C4-2B (cell line): ENCODE data around the gene CHMP4A.

Source experiments
- CTCF ChIP-seq: fragments of 450-650 bp; conservative IDR thresholded peaks from 2 replicates; pipeline ENCODE4 v1.5.1; 2017; ENCODE audit warnings: mild to moderate bottlenecking
- ZFX ChIP-seq: fragments of 450-650 bp; IDR thresholded peaks from 2 replicates; pipeline ENCODE4 v1.6.1; 2017

GRCh38 chr14:24172871-24173281 lies 40.4 kb downstream of the CHMP4A start:
- TF ChIP-seq CTCF (no peak), ZFX (no peak)
